T-helper 2 cell treated with Interferon-gamma antibody and Interleukin-4, amounts not matched to agents 100 ng/mL and 5 ng/mL, for 36 hours (primary cell): ENCODE results near the gene KCNJ6. TPM values are rescaled to one million over a fixed set of nuclear protein-coding genes. Genes with fewer than 3 reads are reported as not detected.

Source experiments
- intact Hi-C: fragments of 100-400 bp; cut with micrococcal nuclease; formaldehyde crosslinking; loops from one replicate; pipeline ENCODE4 v1.15.1; 2023
- total RNA-seq: library from RNA; stranded (reverse); gene quantifications from 2 replicates; pipeline ENCODE4 v1.2.3, GENCODE V29; 2022

Gene KCNJ6
- total RNA-seq, 1 donor from 2014 or later: not detected

- intact Hi-C loops: no loop called here
These were observed 11.0 kb downstream of the KCNJ6 start for GRCh38 chr21:37905291-37905690.

- intact Hi-C loops: no loop called here
These were observed 11.4 kb downstream of the KCNJ6 start for GRCh38 chr21:37904856-37905255.

GRCh38 chr21:37903396-37903795 lies 12.9 kb downstream of the KCNJ6 start:
- intact Hi-C loops: no loop called here

GRCh38 chr21:37899146-37899545 lies 17.1 kb downstream of the KCNJ6 start:
- intact Hi-C loops: no loop called here

GRCh38 chr21:37896788-37897187 lies 19.5 kb downstream of the KCNJ6 start:
- intact Hi-C loops: no loop called here

GRCh38 chr21:37891972-37892371 lies 24.3 kb downstream of the KCNJ6 start:
- intact Hi-C loops: no loop called here

GRCh38 chr21:37888659-37889058 lies 27.6 kb downstream of the KCNJ6 start:
- intact Hi-C loops: no loop called here

- intact Hi-C loops: no loop called here
These were observed 29.4 kb downstream of the KCNJ6 start for GRCh38 chr21:37886726-37887299.

GRCh38 chr21:37886120-37886519 lies 30.1 kb downstream of the KCNJ6 start:
- intact Hi-C loops: no loop called here

- intact Hi-C loops: no loop called here
These were observed 37.2 kb downstream of the KCNJ6 start for GRCh38 chr21:37878946-37879660.

- intact Hi-C loops: no loop called here
These were observed 38.2 kb downstream of the KCNJ6 start for GRCh38 chr21:37877888-37878684.

GRCh38 chr21:37877171-37877570 lies 39.1 kb downstream of the KCNJ6 start:
- intact Hi-C loops: no loop called here

- intact Hi-C loops: no loop called here
These were observed 39.7 kb downstream of the KCNJ6 start for GRCh38 chr21:37876561-37876960.

GRCh38 chr21:37874904-37875780 lies 41.1 kb downstream of the KCNJ6 start:
- intact Hi-C loops: no loop called here

- intact Hi-C loops: no loop called here
These were observed 41.8 kb downstream of the KCNJ6 start for GRCh38 chr21:37874481-37874880.

GRCh38 chr21:37873655-37874054 lies 42.6 kb downstream of the KCNJ6 start:
- intact Hi-C loops: no loop called here

- intact Hi-C loops: no loop called here
These were observed 45.0 kb downstream of the KCNJ6 start for GRCh38 chr21:37871121-37871862.

GRCh38 chr21:37870221-37870620 lies 46.0 kb downstream of the KCNJ6 start:
- intact Hi-C loops: no loop called here

GRCh38 chr21:37869661-37870060 lies 46.6 kb downstream of the KCNJ6 start:
- intact Hi-C loops: no loop called here

- intact Hi-C loops: no loop called here
These were observed 47.6 kb downstream of the KCNJ6 start for GRCh38 chr21:37868446-37869295.
